MCF 10A (cell line): ENCODE results near the gene GET4. TPM values are rescaled to one million over a fixed set of nuclear protein-coding genes. Genes with fewer than 3 reads are reported as not detected.
A peak's percentile ranks its signal among the peaks of the same experiment; 100 is the strongest.

ENCODE experiments used
- BruUV-seq: library from RNA; stranded (reverse); fragments of 400-500 nt; replicated peaks from 2 replicates; lab custom pipeline; 2021; lab: Mats Ljungman, UMichigan
- CTCF ChIA-PET: fragments of 300-600 bp; sonication (Branson Sonifier 250); formaldehyde crosslinking; extraction: SDS; loops from one replicate; lab custom pipeline; 2021; ENCODE audit warnings: antibody characterized with exemption, inconsistent platforms; lab: Yijun Ruan, JAX
- POLR2A ChIA-PET: fragments of 300-600, 350-650 bp; sonication (Branson Sonifier 250); formaldehyde crosslinking; extraction: SDS; loops from one replicate; lab custom pipeline; 2020; ENCODE audit warnings: antibody characterized with exemption, inconsistent platforms; lab: Yijun Ruan, JAX
- DNase-seq: peaks from one replicate; pipeline ENCODE4 v3.0.0-alpha.2; 2018; ENCODE audit not compliant: unreplicated experiment
- H3K27ac Mint-ChIP-seq: one replicate; pipeline ENCODE4 v1.8.0; 2022; ENCODE audit warnings: mild to moderate bottlenecking, low read depth, mixed read lengths; ENCODE audit not compliant: unreplicated experiment
- H3K27me3 Mint-ChIP-seq: one replicate; pipeline ENCODE4 v1.8.0; 2022; ENCODE audit warnings: mixed read lengths; ENCODE audit not compliant: insufficient read depth, unreplicated experiment
- H3K36me3 Mint-ChIP-seq: one replicate; pipeline ENCODE4 v1.8.0; 2022; ENCODE audit warnings: mild to moderate bottlenecking, moderate library complexity, mixed read lengths; ENCODE audit not compliant: insufficient read depth, unreplicated experiment
- H3K4me1 Mint-ChIP-seq: one replicate; pipeline ENCODE4 v1.8.0; 2022; ENCODE audit warnings: mixed read lengths; ENCODE audit not compliant: insufficient read depth, unreplicated experiment
- H3K4me3 Mint-ChIP-seq: one replicate; pipeline ENCODE4 v1.8.0; 2022; ENCODE audit warnings: mild to moderate bottlenecking, moderate library complexity, mixed read lengths; ENCODE audit not compliant: unreplicated experiment
- H3K9me3 Mint-ChIP-seq: one replicate; pipeline ENCODE4 v1.8.0; 2022; ENCODE audit warnings: mixed read lengths; ENCODE audit not compliant: unreplicated experiment
- intact Hi-C: fragments of 100-400 bp; cut with micrococcal nuclease; formaldehyde crosslinking; loops from 2 replicates; pipeline ENCODE4 v1.14.1; 2022
- total RNA-seq: library from RNA; stranded (reverse); gene quantifications from 2 replicates; pipeline ENCODE4 v1.2.3, GENCODE V29; 2022
- TF ChIP-seq, protein P1 (sequence below): fragments of 200-600 bp; IDR thresholded peaks from one replicate; pipeline ENCODE4 v1.8.0; 2022; ENCODE audit warnings: antibody characterized with exemption, mild to moderate bottlenecking; ENCODE audit not compliant: unreplicated experiment

Gene GET4
- total RNA-seq, 1 experiment from 2014 or later, result 32.6 TPM

DNA sequence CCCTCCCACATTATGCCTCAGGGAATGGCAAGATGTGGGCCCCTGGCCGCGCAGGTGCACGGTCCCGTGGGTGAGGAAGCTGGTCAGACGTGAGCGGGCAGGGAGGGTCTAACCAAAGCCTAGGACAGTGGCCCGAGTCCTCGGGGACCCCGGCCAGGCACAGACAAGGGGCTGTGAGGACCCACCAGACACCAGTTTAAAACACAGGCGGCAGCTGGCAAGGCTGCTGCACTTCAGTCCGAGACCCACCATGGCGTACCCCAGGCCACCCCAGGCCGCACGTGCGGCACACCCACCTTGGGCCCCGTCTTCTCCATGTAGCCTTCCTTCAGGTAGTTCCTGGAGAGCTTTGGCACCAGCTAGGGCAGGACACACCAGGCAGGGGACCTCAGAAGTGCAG, 23.5 kb downstream of the GET4 start:
- ChIA-PET CTCF (interaction anchor here (0.6 kb wide), 1 partner anchor 286 kb away, joined by 3 read pairs; no protein-coding TSS in a partner anchor), POLR2A (interaction anchor here (1.2 kb wide), 1 partner anchor 75 kb away, joined by 4 read pairs; no protein-coding TSS in a partner anchor)
- Mint-ChIP-seq H3K9me3 (no peaks in the 10 kb centered on the region), H3K4me1 (no peaks in the 10 kb centered on the region), H3K27ac (no peak overlapping the region), H3K27me3 (peaks cover 2% of the 10 kb centered on the region), H3K4me3 (no peak overlapping the region), H3K36me3 (peaks cover 23% of the 10 kb centered on the region)
- TF ChIP-seq, protein P1, sequence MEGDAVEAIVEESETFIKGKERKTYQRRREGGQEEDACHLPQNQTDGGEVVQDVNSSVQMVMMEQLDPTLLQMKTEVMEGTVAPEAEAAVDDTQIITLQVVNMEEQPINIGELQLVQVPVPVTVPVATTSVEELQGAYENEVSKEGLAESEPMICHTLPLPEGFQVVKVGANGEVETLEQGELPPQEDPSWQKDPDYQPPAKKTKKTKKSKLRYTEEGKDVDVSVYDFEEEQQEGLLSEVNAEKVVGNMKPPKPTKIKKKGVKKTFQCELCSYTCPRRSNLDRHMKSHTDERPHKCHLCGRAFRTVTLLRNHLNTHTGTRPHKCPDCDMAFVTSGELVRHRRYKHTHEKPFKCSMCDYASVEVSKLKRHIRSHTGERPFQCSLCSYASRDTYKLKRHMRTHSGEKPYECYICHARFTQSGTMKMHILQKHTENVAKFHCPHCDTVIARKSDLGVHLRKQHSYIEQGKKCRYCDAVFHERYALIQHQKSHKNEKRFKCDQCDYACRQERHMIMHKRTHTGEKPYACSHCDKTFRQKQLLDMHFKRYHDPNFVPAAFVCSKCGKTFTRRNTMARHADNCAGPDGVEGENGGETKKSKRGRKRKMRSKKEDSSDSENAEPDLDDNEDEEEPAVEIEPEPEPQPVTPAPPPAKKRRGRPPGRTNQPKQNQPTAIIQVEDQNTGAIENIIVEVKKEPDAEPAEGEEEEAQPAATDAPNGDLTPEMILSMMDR, result no peak
- intact Hi-C loops, result no loop called here
- no peak for DNase-seq
- BruUV-seq, result no TSS peak

DNA sequence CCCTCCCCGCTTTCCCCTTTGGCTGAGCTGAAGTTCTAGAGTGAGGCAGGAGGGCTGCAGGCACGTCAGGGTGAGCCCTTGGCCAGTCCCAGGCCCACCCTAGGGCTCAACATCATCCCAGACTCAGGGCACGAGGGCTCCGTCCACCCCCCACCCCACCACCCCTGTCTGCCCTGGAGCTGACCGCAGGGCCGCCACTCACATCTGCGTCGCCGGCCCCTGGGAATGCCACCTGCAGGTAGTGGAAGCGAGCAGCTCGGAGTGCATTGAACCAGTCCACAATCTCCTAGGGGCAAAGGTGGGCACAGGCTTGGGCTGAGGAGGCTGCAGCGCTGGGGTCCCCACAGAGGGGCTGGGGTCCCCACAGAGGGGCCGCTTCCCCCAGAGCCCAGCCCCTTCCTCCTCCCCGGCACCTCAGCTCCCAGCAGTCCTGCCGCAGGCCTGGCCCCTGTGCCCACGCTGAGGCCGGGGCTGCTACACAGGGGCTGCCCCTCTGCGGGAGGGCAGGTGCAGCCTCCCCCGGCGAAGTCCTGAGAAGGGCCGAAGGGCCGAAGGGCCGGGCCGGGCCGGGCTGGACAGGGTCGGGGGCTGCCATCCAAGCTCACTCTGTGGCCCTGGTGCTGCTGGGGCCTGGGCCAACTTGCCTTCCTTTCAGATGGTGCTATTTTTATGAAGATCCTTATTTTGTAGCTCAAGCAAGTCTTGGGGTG, 24.1 kb downstream of the GET4 start:
- CTCF ChIA-PET, result interaction anchor here (0.6 to 0.8 kb wide), 2 partner anchors 14 to 286 kb away, joined by 3 read pairs; no protein-coding TSS in a partner anchor
- no TSS peak for BruUV-seq
- POLR2A ChIA-PET, result interaction anchor here (1.2 kb wide), 1 partner anchor 74 kb away, joined by 4 read pairs; no protein-coding TSS in a partner anchor
- intact Hi-C loops, result no loop called here
- TF ChIP-seq, protein P1, result no peak
- Mint-ChIP-seq H3K36me3 (peaks cover 16% of the 10 kb centered on the region), H3K27ac (no peak overlapping the region), H3K9me3 (no peaks in the 10 kb centered on the region), H3K27me3 (peaks cover 9% of the 10 kb centered on the region), H3K4me1 (peaks cover 4% of the 10 kb centered on the region), H3K4me3 (no peak overlapping the region)
- DNase-seq, result no peak

DNA sequence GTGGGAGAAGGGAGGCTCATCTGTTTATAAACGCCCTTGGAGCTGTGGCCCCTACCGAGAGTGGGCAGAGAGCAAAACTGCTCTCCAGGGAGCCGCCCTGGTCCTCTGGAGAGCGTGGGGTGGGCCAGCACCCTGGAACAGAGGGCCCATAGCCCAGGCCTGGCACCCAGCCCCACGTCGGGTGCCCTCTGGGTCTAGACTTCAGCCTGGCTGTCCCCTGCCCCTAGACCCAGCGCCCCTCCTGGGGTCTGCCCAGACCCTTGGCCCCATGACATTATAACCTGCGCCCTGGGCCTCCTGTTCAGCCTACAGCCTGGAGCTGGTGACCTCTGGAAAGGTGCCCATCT, 24.7 kb downstream of the GET4 start:
- intact Hi-C loops, result no loop called here
- DNase-seq, result no peak
- peaks cover 11% of the 10 kb centered on the region for H3K36me3 Mint-ChIP-seq
- BruUV-seq, result no TSS peak
- H3K27me3 Mint-ChIP-seq, result peaks cover 14% of the 10 kb centered on the region
- TF ChIP-seq, protein P1, result no peak
- no peaks in the 10 kb centered on the region for H3K9me3 Mint-ChIP-seq
- peaks cover 4% of the 10 kb centered on the region for H3K4me1 Mint-ChIP-seq
- ChIA-PET POLR2A (no interaction called here), CTCF (interaction anchor here (0.6 to 0.8 kb wide), 3 partner anchors 13 to 50 kb away, joined by 3 to 4 read pairs (median 3); no protein-coding TSS in a partner anchor)
- H3K4me3 Mint-ChIP-seq, result no peak overlapping the region
- no peak overlapping the region for H3K27ac Mint-ChIP-seq

DNA sequence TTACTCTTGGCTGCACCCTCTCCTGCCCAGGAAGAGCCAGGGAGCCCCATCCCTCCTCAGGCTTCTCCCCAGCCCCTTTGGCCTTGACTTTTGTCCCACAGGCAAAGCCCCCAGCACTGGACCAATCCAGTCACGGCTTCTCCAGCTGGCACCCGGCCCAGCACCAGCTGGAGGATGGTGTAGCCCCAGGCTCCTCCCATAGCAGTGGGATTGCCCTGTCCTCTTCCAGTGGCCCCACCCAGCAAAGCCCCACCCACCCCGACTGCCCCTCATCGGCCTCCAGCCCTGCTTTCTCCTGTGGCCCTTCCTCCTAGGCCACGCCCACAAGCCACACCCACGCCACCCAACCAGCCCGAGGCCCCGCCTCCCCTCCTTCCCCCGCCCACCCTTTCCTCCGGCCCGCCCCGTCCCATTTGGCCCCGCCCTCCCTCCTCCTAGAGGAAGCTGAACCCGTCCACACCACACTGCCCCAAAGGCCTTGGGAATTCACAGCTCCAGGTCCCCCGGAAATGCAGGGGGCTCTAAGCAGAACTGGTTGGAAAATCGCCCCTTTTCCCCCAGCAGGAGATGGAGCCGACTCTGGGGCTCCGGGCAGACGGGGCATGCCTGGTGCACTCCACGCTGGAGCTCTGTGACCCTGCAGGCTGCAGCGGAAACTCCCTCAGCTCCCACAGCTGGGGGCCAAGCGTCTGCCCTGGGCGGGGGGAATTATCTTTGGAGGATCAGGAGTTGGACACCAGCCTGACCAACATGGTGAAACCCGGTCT, 25.2 kb downstream of the GET4 start:
- Mint-ChIP-seq H3K9me3 (no peaks in the 10 kb centered on the region), H3K4me3 (no peak overlapping the region), H3K4me1 (peaks cover 4% of the 10 kb centered on the region), H3K36me3 (peaks cover 6% of the 10 kb centered on the region), H3K27ac (no peak overlapping the region), H3K27me3 (peaks cover 19% of the 10 kb centered on the region)
- POLR2A ChIA-PET, result interaction anchor here (0.5 kb wide), 1 partner anchor 256 kb away, joined by 3 read pairs; no protein-coding TSS in a partner anchor
- CTCF ChIA-PET, result interaction anchor here (0.6 to 0.8 kb wide), 3 partner anchors 13 to 50 kb away, joined by 3 to 4 read pairs (median 3); no protein-coding TSS in a partner anchor
- TF ChIP-seq, protein P1, result no peak
- no TSS peak for BruUV-seq
- DNase-seq, result peak; percentile 90
- intact Hi-C loops, result no loop called here
